Renal cortical epithelial cell (primary cell): Measurements from ENCODE around the gene CTSH. TPM values are rescaled to one million over a fixed set of nuclear protein-coding genes. Genes with fewer than 3 reads are reported as not detected.
A peak's percentile ranks its signal among the peaks of the same experiment; 100 is the strongest.

Source experiments
- DNase-seq: peaks from one replicate; pipeline ENCODE4 v3.0.0-alpha.2; 2011; ENCODE audit warnings: low read depth
- total RNA-seq: library from RNA; depleted of rRNA; stranded (reverse); fragments of >200 nt; gene quantifications from 2 replicates; pipeline ENCODE4 v1.2.3, GENCODE V29; 2014

CTSH gene, protein sequence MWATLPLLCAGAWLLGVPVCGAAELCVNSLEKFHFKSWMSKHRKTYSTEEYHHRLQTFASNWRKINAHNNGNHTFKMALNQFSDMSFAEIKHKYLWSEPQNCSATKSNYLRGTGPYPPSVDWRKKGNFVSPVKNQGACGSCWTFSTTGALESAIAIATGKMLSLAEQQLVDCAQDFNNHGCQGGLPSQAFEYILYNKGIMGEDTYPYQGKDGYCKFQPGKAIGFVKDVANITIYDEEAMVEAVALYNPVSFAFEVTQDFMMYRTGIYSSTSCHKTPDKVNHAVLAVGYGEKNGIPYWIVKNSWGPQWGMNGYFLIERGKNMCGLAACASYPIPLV
- 48.6 and 103 TPM in 2 replicates for total RNA-seq

DNA sequence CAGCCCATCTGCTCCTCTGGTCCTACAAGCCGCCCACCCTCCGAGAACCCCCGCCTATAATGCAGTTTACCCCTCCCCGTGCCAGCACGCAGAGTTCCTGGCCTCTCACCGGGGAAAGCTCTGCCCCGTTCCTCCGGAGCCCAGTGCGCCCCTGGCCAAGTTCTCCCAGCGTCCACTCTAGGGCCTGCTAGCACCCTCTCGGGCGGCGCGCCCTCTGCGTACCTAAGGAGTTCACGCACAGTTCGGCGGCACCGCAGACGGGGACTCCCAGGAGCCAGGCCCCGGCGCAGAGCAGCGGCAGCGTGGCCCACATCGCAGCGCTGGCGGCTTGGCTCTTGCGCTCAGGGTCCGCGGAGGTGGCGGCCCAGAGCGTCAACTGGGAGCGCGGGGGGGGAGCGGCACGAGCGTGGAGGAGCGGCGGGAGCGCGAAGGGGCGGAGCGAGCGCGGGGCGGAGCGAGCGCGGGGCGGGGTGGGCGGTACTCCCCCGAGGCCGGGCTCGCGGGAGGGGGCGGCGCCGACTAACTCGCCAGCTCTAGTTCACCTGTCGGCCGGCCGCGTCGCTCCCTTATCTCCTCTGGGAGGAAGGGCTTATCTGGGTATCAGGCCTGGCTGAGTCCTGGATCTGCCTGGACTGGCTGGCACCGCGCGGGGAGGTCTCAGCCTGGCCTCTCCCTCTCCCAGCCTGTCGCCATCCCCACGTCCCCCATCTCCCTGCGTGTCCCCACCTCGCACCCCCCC is at the start of gene CTSH:
Gene CTSH (minus strand): TSS at position 378 of the 739 bp plus-strand sequence. CDS start 65 bp downstream, at position 313.
- DNase-seq, result peak; percentile 8

DNA sequence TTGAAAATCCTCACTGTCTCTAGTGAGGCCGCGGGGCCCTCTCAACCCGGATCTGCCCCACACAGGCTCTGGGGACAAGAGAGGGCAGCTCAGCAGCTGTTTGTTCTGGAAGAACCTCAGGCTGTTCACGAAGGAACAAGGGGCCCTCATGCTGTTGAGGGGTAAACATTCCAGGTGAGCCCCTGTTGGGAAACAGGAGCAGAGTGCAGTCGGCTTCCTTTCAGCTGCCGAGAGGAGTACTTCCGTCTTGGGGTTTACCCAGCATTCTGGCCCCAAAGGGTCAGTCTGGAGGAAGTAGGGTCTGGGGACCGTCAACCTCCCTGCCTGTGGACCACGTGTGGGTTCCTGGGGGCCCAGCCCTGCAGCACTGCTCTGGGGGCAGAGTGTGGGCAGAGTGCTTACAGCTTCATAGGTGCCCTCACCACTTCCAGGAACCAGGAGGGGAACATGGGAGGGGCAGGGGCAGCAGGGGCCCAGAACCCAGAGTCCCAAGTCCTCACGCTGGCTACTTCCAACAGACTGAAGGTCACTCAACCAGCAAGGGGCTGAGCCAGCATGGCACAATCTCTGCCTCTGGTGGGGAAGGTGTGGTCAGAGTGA is 49.2 kb upstream of the CTSH start:
- DNase-seq, result peak; percentile 25

DNA sequence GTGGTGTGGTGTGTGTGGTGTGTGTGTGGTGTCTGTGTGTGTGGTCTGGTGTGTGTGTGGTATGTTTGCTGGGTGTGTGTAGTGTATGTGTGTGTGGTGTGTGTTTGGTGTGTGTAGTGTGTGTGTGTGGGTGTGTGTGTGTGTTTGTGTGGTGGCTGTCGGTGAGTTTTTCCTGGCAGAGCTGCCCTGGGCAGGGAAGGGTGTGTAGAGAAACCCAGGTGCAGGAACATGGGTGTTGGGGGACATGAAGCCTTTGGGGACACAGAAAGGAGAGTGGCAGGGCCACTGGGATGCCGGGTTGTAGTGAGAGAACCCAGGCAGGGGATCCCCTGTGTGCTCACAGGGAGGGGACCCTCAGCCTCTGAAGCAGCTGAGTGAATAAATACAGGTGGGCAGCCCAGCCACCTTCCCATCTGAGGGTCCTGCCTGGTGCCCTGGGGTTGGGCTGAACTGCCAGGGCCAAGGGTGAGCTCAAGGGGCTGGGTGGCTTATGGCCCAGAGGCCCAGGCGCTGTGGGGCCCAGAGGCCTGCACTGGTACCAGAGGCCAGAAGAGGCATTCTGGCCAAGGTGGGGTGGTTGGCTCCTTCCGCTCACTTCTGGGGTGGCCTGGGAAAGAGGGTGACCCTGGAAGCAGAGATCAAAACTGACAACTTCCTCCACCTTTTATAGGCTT is 48.5 kb upstream of the CTSH start:
- DNase-seq, result no peak

DNA sequence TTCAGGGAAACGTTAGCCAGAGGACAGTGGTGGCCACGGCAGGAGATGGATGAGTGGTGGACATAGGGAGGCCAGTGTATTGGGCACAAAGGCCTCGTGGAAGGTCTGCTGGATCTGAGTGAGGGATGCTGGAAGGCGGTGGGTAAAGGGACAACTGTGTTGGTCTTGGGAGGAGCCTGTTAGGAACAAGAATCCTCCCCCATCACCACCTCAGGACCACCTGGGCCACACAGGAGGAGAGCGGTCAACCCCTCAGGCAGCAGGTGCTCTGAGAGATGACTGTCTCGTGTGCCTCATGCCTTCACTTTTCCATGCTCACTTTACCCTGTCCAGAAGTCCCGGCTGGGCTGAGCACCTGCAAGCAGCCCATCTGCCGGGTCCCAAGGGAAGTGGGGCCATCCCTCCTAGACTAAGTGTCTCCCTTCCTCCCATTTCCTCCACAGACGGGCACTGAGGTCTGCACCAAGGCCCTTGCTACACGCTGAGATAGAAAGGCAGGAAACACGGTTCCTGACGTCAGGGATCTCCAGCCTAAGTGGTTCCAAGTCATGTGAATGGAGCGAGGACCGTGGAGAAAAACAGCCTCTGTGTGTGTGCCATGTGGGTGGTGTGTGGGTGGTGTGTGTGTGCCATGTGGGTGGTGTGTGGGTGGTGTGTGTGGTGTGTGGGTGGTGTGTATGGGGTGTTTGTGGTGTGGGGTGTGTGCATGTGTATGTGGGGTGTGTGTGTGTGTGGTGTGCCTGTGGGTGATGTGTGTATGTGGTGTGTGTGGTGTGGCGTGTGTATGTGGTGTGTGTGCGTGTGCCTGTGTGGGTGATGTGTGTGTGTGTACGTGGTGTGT is 47.8 kb upstream of the CTSH start:
- DNase-seq, result no peak

DNA sequence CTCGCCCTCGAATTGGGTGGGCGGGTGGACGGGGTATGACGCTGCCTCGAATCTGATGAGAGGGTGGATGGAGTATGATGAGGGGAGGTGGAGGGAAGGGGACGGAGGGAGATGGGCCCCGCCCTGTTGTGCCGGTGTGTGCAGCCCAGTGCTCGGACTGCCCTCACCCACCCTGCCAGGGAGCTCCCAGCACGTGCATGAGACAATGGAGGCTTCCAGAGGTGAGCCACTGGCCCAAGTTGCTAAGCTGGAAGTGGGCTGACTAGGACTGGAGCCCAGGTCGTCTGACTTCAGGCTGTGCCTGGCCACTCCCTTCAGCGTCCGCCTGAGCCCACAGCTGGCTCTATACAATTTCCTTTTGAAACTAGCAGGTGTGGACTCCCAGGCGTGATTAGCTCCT is 47.0 kb upstream of the CTSH start:
- no peak for DNase-seq

DNA sequence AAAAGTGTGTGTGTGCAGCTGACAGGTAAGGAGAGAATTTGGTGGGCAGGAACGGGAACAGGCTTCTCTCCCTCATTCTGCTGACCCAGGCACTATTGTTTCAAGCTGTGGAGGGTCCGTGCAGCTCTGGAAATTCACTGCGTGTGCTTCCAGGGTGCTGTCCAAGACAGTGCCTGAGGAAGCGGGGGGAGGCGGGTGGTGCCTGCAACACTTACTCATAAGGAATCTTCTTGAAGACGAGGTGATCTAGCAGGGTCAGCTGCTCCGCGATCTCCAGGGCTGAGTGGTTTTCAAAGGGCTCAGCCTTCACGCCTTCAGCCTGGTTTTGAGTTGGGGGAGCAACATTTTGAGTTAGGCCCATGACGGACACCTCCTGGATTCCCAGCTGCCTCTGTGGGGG is 46.6 kb upstream of the CTSH start:
- peak; percentile 41 for DNase-seq

DNA sequence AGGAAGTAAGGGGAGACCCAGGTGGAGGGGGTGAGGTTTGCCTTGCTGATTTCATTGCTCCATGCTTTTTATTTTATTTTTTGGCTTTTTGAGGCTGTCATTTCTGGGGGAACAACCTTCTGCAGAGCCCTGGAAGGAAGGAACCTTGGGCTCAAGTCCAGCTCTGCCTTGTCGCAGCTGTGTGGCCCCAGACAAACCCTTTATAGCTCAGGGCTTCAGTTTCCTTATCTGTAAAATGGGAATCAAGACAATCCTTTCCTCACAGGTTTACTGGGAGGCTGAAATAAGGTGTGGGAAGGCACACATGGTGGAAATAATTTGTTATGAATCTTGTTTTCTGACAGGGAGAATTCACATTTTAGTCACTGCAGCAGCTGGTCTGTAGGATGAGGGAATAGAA is 45.4 kb upstream of the CTSH start:
- DNase-seq, result no peak

DNA sequence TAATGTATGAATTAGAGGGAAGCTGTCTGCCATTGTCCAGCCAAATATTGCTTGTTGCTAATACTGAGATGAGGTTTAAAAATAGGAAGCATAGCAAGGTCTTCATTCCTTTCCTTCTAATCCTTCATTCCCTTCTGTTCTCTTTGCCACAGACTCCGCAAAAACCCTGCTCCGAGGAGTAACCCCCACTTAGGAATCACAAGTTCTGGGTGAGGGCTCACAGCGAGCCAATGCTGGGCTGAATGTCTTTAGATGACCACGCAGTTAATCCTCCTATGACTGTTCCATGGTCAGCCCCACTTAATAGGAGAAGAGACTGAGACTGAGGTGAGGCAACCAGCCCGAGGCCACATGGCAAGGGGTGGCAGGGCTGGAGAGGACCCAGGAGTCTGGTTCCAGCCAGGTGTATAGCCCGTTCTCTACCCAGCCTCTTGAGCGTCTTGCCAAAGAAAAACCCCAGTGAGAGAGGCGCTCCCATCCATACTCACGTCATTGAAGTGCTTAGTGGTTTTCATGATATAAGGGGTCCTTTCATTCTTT is 44.9 kb upstream of the CTSH start:
- DNase-seq, result no peak

DNA sequence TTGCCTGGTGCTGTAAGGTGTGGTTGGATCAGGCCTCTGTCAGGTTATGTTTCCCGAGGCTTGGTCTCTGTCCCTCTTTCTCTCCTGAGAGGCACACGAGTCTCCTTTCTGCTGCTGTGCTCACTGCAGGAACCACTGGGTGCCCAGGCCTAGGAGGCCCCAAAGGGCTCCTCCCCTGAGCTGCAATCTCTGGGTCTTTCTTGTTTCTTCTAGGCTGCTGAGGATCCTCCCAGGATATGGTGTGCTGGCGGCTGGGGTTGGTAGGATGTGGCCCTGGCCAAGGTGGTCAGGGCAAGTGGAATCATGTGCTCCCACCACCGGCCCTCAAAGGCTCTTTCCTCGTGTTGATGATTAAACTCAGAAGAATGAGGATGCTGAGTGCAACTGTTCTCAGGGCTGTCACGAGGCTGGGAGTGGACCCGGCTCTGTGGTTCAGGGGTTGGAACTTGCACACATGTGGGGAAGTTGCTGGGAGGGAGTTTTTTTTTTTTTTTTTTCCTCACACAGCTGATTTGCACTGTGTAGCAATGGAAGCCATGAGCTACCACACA is 43.6 kb upstream of the CTSH start:
- peak; percentile 99 for DNase-seq

DNA sequence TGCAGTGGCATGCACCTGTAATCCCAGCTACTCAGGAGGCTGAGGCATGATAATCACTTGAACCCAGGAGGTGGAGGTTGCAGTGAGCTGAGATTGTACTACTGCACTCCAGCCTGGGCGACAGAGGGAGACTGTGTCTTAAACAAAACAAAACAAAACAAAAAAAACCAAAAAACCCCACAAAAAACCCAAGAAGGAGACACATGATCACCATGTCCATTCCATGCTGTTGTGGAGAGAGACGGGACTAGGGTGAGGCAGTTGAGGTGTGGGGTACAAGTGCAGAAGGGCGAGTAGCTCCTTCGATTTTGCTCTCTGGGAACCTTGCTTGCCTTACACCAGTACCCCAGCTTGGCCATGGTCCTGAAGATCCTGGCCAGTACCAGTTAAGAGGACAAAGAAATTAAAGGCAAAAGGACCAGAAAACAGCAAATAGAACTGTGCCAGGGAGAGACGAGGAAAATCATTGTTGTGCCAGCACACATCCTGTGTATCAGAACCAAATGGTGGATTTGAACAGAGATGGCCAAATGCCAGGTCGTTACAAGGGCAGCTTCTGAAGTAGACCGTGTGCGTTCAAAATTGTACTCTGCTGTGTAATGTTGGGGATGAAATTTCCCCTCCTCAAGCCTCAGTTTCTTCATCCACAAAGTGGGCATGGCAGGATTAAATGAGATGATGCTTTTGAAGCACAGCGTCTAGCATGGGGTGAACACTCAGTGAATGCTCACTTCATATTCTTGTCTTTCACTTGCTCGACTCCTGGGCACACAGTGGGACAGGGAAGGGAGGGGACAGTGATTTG is 42.9 kb upstream of the CTSH start:
- DNase-seq, result peak; percentile 40

DNA sequence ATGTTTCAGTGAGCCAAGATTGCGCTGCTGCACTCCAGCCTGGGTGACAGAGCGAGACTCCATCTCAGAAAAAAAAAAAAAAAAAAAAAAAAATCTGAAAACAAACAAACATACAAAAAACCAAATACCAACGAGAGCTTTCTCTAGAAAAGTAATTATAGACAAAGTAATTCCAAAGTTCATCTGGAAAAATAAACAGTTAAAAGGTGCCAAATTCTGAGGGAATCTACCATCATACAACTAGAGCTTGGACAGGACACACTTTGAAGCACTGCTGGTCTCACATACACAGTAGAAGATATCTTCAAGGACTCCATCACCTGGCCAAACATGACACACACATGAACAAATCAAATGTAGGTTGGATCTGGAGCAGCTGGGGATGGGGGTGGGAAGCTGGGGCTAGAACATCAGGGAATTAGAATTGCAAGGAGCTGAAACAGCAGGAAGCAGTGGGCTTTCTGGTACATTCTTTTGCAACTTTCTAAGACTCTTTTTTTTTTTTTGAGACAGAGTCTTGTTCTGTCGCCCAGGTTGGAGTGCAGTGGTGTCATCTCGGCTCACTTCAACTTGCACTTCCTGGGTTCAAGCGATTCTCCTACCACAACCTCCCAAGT is 41.1 kb upstream of the CTSH start:
- peak; percentile 23 for DNase-seq

DNA sequence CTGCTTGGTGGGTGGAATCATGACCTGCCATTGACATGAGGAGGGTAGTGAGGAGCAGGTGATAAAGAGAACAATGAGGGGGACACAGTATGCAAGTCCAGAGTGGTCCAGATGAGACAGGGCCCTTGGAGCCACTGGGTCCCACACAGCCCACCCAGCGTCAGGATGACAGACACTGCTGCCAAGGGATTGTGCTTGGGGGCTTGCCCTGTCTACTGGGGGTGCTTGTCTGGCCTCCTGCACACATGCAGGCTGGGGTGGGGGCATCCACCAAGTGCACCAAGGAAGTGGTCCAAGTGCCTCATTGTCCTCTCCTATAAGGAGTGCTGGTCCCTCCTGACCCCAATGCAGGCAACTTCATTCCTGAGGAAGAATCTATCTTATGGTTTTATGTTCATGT is 39.2 kb upstream of the CTSH start:
- no peak for DNase-seq

DNA sequence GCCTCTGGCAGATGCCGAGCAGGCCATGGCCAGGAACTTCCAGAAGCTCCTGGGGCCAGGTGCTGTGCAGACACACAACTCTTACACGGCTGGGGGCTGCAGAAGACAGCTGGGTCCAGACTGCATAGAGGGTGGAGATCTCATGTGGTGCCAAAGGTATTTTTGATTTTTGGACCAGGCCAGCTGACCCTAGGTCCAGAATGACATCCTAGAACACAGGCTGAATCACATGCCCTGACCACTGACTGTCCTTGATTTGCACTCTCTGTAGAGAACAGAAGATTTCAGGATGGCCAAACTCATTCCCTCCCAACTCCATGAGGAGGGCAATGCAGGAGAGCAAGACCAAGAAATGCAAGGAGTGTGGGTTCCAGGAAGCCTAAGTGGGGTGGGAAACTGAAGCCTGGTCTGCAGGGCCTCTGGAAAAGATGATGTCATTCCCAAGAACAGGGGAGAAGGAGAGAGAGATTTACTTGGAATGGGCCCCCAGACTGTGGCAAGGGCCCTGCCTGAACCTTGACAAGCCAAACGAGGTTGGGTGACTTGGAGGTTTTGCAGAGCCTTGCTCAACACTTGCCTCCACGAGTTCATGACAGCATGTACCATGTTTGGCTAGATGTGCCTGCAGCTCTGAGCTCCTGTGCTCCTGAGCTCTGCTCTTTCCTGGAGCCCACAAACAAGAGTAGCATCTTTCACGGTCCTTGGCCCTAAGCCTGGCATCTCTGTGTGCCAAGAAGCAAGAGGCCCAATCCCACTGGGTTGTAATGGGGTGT is 38.5 kb upstream of the CTSH start:
- no peak for DNase-seq

DNA sequence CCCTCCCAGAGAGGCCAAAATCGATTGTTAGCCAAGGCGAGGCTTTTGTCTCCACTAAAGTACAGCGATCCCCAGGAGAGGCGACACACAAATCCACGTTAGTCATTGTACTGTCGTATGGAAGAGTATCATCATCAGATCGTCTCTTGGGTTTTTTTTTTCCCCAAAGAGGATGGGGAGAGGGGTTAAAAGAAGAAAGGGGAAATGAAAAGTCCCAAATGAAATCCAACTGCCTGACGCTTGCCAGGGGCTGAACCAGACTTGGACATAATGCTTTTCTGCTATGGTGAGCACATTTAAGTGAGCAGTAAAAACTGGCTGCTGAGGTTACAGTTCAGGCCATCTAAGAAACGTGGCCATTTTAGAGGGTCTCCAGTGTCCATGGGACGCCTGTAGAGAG is 37.9 kb upstream of the CTSH start:
- no peak for DNase-seq

DNA sequence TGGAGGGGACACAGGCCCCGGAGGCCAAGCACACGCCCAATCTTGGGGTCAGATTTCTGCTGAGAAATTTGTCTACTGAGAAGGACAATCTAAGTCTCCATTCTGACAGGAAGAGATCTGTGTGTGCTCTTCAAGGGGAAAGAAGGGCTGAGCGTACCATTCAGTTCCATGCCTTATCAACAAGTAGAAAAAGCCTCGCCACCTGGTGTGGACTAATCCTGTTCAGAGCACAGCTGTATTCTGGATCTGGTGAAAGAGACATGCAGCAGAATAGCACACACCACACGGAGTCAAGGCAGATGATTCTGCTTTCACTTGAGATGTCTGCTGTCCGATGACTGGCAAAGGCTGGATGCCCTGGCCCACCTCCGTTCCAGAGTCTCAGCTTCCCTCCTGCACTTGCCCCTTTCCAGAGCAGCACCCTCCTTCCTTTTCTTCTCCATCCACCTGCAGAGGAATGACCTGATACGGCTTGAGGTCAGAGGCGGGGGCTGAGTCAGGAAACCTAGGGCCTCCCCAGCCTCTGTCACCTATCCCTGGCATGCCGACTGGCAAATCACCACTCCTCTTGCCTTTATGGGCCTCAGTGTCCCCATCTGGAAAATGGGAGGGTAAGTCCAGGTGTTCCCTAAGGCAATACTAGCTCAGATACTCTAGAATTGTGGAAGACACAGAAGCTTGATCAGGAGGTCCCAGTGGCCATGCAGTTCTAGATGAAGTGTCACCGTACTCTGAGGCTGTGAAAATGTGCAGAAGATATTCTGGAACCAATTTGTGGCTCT is 36.9 kb upstream of the CTSH start:
- DNase-seq, result no peak

DNA sequence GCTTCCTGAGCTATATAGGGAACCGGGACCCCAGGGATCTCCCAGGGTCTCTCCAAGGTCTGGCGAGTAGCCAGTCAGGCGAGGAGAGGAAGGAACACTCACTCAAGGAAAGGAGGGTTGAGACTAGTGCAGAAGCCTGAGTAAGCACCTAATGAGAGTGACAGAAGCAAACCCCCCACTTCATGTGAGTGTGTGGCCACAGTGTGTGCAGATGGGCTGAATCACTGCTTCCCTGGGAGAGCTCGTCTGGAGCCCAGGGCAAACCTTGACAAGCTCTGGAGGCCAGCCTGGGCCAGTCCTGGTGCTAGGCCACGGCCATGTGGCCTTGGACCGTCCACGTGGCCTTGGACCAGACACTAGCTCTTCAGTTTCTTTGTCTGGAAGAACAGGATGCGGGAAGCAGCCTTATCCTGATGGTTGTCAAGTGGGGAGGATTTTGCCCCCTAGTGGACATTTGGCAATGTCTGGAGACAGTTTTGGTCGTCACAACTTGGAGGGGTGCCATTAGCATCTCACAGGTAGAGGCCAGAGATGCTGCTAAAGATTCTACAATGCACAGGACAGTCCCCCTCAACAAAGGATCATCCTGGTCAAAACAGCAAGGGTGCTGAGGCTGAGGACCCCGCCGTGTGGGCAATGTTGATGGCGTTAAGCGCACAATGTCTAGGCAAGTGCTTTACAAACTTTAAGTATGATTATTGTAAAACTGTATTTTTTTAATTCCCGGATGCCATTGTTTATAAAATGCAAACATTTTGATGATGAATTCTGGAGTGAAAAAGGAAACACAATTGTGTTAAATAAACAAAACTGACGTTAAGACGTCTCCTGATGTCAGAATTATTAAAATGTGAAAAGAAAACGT is 34.8 kb upstream of the CTSH start:
- peak; percentile 70 for DNase-seq

DNA sequence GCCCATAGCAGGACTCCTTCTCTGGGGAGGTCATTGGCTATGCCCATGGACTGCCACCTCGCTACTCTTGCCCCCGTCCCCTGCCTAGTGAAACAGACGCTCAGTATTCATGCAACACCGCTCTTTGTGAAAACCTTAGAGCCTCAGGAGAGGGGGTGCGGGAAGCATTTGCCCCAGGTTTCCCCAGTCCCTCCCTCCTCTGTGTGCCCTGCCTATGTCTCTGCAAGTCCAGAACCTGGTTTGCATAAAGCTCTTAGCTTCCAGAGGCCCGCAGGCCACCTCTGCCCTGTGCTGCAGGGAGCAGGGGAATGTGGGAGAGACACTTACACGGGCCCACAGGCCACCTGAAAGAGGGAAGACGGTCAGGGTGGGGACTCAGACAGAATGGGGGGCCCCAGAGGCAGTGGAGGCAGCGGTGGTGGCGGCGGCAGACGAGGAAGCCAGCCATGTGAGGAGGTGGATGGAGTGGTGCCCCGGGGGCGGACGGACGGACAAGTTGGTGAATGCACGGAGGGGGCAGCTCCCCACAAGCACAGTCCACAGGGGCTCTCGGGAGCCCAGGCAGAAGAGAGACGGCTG is 33.8 kb upstream of the CTSH start:
- DNase-seq, result no peak
